ENCODE measurements around the gene SYT17. TPM values are rescaled to one million over a fixed set of nuclear protein-coding genes. Genes with fewer than 3 reads are reported as not detected.

Gene SYT17
- total and polyA plus RNA-seq, 8 donors = 12.3 to 26.3 (median 15.2) TPM

DNA sequence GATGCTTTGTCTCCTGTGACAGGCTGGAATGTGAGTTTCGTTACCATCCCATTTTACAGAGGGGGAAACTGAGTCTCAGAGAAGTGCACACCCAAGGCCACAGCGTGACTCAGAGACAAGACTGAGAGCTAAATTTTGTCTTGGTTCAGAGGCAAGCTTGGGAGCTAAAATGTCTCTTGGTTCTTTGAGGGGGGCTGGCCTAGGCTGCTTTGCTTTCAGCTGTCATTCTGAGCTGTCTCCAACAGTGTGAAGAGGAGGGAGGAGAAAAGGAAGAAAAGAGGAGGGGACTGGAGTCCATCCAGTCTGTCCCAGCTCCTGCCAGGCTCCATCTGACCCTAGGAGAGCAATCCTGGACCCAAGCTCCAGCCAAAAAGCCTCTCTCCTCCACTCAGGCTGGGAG lies 117.4 kb downstream of the SYT17 start, which contains the start of gene CLEC19A:
CLEC19A (plus strand) TSS at position 301 of the 400 bp plus-strand sequence. CDS start 121 bp downstream, outside the sequence.
- no peak for TF ChIP-seq CTCF (IDR thresholded peaks at IDR 0.05)
- DNase-seq = no peak
- intact Hi-C loops (cut with DNase I) = no loop called here
- H3K9me3 ChIP-seq = no peaks in the 10 kb centered on the region
- no peak for ATAC-seq
- H3K27ac ChIP-seq = no peak within 1 kb of the TSS
- H3K4me3 ChIP-seq = no peak within 1 kb of the TSS
- no peaks in the 10 kb centered on the region for H3K4me1 ChIP-seq
- no peaks in the 10 kb centered on the region for H3K36me3 ChIP-seq
- H3K27me3 ChIP-seq = no peaks in the 10 kb centered on the region

GRCh38 chr16:19286827-19287226 lies 118.8 kb downstream of the SYT17 start:
- intact Hi-C loops (cut with DNase I) = no loop called here
- ATAC-seq = no peak
- Histone ChIP-seq H3K9me3 (no peaks in the 10 kb centered on the region), H3K27ac (no peak overlapping the region), H3K27me3 (no peaks in the 10 kb centered on the region), H3K36me3 (no peaks in the 10 kb centered on the region), H3K4me3 (no peak overlapping the region), H3K4me1 (no peaks in the 10 kb centered on the region)
- TF ChIP-seq CTCF (IDR thresholded peaks at IDR 0.05) = no peak
- DNase-seq = no peak

- no peak for ATAC-seq
- no peak for DNase-seq
- TF ChIP-seq CTCF (IDR thresholded peaks at IDR 0.05) = no peak
- Histone ChIP-seq H3K27me3 (no peaks in the 10 kb centered on the region), H3K36me3 (no peaks in the 10 kb centered on the region), H3K9me3 (no peaks in the 10 kb centered on the region), H3K27ac (no peak overlapping the region), H3K4me3 (no peak overlapping the region), H3K4me1 (no peaks in the 10 kb centered on the region)
- intact Hi-C loops (cut with DNase I) = no loop called here
Observed at GRCh38 chr16:19287241-19287640, 119.2 kb downstream of the SYT17 start.

- ATAC-seq = peak; percentile 36
- intact Hi-C loops (cut with DNase I) = no loop called here
- Histone ChIP-seq H3K27ac (no peak overlapping the region), H3K36me3 (no peaks in the 10 kb centered on the region), H3K4me1 (no peaks in the 10 kb centered on the region), H3K9me3 (no peaks in the 10 kb centered on the region), H3K27me3 (no peaks in the 10 kb centered on the region), H3K4me3 (no peak overlapping the region)
- DNase-seq = no peak
- no peak for TF ChIP-seq CTCF (IDR thresholded peaks at IDR 0.05)
Observed at GRCh38 chr16:19288872-19289799, 121.1 kb downstream of the SYT17 start.

- DNase-seq = peak in 2 of 4 donors; percentile 8 to 39
- TF ChIP-seq CTCF (IDR thresholded peaks at IDR 0.05) = no peak
- no peaks in the 10 kb centered on the region for H3K4me1 ChIP-seq
- intact Hi-C loops (cut with DNase I) = no loop called here
- no peak overlapping the region for H3K4me3 ChIP-seq
- no peaks in the 10 kb centered on the region for H3K36me3 ChIP-seq
- no peak overlapping the region for H3K27ac ChIP-seq
- H3K27me3 ChIP-seq = no peaks in the 10 kb centered on the region
- ATAC-seq = no peak
- no peaks in the 10 kb centered on the region for H3K9me3 ChIP-seq
Observed at GRCh38 chr16:19289811-19290485, 121.9 kb downstream of the SYT17 start.
